Stimulated activated CD4-positive, alpha-beta T cell treated with anti-CD3 and anti-CD28 coated beads, Interleukin-12 subunit alpha, Interleukin-12 subunit beta, amount 100 ng/mL, for 4 hours (primary cell): Measurements from ENCODE around the gene GALK1.

ENCODE experiments used
- DNase-seq: peaks from one replicate; pipeline ENCODE4 v3.0.0-alpha.2; 2020

GALK1 gene

GRCh38 chr17:75722542-75723095 lies 42.4 kb downstream of the GALK1 start:
- DNase-seq, result no peak

- DNase-seq, result no peak
Observed at GRCh38 chr17:75722076-75722475, 42.9 kb downstream of the GALK1 start.

- DNase-seq, result no peak
Observed at GRCh38 chr17:75721463-75722011, 43.5 kb downstream of the GALK1 start.

- DNase-seq, result peak; percentile 50
Observed at GRCh38 chr17:75720656-75721462, 44.1 kb downstream of the GALK1 start, which contains the start of gene ITGB4. Gene ITGB4, plus strand, starts transcription at chr17:75721459. Its CDS starts 3,245 bp downstream, at chr17:75724704.

- DNase-seq, result no peak
Observed at GRCh38 chr17:75719732-75720131, 45.3 kb downstream of the GALK1 start.

GRCh38 chr17:75712446-75712845 lies 52.5 kb downstream of the GALK1 start:
- no peak for DNase-seq
